Measurements from ENCODE around the gene STRIP1.

STRIP1 gene

GRCh38 chr1:110098222-110099026 is 64.0 kb downstream of the STRIP1 start:
- no peak for DNase-seq (ENCODE audit: low read depth)

- no peak for DNase-seq (ENCODE audit: low read depth)
These were observed 65.9 kb downstream of the STRIP1 start for GRCh38 chr1:110100335-110100734.

- DNase-seq (ENCODE audit: low read depth), result no peak
These were observed 67.7 kb downstream of the STRIP1 start for GRCh38 chr1:110102081-110102480.
